Ishikawa (cell line): ENCODE measurements around the gene SERPINA1.

Experiments
- CEBPB ChIP-seq: IDR thresholded peaks from 2 replicates; pipeline ENCODE4 v1.6.1; 2012
- CREB1 ChIP-seq: IDR thresholded peaks from 2 replicates; pipeline ENCODE4 v1.6.1; 2012; ENCODE audit warnings: low read depth
- EGR1 ChIP-seq: IDR thresholded peaks from 2 replicates; pipeline ENCODE4 v1.6.1; 2012
- EP300 ChIP-seq: IDR thresholded peaks from 2 replicates; pipeline ENCODE4 v1.6.1; 2012; ENCODE audit warnings: borderline replicate concordance
- FOXM1 ChIP-seq: IDR thresholded peaks from 2 replicates; pipeline ENCODE4 v1.6.1; 2012; ENCODE audit warnings: low read depth, borderline replicate concordance
- NFIC ChIP-seq: IDR thresholded peaks from 2 replicates; pipeline ENCODE4 v1.6.1; 2012
- RAD21 ChIP-seq: IDR thresholded peaks from 2 replicates; pipeline ENCODE4 v1.6.1; 2012; ENCODE audit warnings: low read depth
- TAF1 ChIP-seq: IDR thresholded peaks from 2 replicates; pipeline ENCODE4 v1.6.1; 2012; ENCODE audit warnings: low read depth, mild to moderate bottlenecking
- TCF12 ChIP-seq: IDR thresholded peaks from 2 replicates; pipeline ENCODE4 v1.6.1; 2012; ENCODE audit warnings: low read depth
- TEAD4 ChIP-seq: IDR thresholded peaks from 2 replicates; pipeline ENCODE4 v1.6.1; 2012
- USF1 ChIP-seq: IDR thresholded peaks from 2 replicates; pipeline ENCODE4 v1.6.1; 2012
- YY1 ChIP-seq: IDR thresholded peaks from 2 replicates; pipeline ENCODE4 v1.6.1; 2012; ENCODE audit warnings: low read depth
- ZBTB7A ChIP-seq: IDR thresholded peaks from 2 replicates; pipeline ENCODE4 v1.6.1; 2012; ENCODE audit warnings: low read depth
- TF ChIP-seq, protein P1 (sequence below): IDR thresholded peaks from 2 replicates; pipeline ENCODE4 v1.6.1; 2012
- TF ChIP-seq, protein P2 (sequence below): IDR thresholded peaks from 2 replicates; pipeline ENCODE4 v1.6.1; 2012; ENCODE audit warnings: low read depth, mild to moderate bottlenecking

Gene SERPINA1

GRCh38 chr14:94378527-94379290 is 9.7 kb downstream of the SERPINA1 start:
- TF ChIP-seq YY1 = no peak

DNA sequence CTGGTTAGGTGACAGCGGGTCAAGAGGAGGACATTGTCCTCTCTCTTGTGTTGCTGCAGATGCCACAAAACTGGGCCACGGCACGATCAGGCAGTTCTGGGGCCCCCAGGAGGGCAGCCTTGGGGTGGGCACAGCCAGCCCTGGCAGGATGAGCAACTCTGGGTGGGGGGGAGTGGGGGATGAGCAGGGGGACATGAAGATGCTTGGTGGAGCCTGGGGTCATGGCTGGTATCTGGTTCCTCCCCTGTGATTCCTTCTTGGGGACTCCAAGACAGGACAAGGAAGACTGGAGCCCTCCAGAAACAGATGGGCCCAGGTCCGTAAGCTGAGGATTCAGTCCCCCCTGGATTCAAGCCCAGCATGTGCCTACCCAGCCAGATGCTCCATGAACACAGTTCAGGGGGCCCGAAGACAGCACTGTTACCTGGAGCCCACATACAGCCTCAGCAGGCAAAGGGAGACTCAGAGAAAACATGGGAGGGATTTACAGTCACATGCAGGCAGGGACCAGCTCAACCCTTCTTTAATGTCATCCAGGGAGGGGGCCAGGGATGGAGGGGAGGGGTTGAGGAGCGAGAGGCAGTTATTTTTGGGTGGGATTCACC is 10.4 kb downstream of the SERPINA1 start:
- TF ChIP-seq TAF1 (no peak), CREB1 (no peak), FOXM1 (no peak), ZBTB7A (no peak), TCF12 (no peak), TEAD4 (no peak), EP300 (no peak)

DNA sequence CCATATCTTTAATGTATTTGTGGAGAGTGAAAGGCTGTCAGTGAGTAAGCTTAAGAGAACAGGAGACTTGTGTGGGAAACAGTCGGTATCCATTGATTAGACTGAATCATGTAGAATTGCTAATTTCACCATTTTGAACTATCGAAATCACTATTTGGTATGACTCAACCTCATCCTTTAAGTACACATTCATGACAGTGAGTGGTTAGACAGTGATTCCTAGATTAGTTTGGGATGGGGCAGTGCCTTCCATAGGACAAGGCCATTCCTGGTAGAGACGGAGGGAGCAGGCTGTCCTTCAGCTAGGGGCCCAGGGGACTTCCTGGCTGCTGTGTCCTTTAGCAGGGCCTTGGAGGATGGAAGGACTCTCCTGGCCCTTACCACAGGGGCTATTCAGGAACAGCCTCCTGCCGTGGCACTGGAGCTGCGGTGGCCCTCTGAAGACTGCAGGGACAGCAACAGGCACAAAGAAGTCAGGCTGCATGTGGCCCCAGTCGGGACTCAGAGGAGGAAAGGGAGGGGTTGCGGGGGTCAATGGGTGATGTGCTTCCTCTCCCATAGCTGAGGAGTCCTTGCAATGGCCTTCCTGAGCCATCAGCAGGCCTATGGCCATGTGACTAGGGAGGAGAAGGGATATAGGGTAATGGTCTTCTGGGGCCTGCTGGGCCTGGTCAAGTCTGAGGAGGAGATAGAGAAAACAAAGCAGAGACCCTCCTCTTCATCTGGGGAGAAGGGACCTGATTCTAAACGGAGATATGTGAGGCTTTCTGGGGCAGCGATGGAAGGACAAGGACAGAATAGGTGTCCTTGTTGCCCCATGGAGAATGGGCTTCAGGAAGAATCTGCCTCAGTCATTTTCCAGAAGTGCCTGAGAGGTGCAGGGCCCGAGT is 11.2 kb downstream of the SERPINA1 start:
- TF ChIP-seq YY1 (no peak), EP300 (no peak), CEBPB (no peak), FOXM1 (no peak), TEAD4 (no peak), USF1 (no peak), TCF12 (no peak), RAD21 (no peak), EGR1 (no peak), ZBTB7A (no peak), NFIC (no peak), CREB1 (no peak), TAF1 (no peak)
- TF ChIP-seq, protein P1, sequence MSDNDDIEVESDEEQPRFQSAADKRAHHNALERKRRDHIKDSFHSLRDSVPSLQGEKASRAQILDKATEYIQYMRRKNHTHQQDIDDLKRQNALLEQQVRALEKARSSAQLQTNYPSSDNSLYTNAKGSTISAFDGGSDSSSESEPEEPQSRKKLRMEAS = no peak
- TF ChIP-seq, protein P2, sequence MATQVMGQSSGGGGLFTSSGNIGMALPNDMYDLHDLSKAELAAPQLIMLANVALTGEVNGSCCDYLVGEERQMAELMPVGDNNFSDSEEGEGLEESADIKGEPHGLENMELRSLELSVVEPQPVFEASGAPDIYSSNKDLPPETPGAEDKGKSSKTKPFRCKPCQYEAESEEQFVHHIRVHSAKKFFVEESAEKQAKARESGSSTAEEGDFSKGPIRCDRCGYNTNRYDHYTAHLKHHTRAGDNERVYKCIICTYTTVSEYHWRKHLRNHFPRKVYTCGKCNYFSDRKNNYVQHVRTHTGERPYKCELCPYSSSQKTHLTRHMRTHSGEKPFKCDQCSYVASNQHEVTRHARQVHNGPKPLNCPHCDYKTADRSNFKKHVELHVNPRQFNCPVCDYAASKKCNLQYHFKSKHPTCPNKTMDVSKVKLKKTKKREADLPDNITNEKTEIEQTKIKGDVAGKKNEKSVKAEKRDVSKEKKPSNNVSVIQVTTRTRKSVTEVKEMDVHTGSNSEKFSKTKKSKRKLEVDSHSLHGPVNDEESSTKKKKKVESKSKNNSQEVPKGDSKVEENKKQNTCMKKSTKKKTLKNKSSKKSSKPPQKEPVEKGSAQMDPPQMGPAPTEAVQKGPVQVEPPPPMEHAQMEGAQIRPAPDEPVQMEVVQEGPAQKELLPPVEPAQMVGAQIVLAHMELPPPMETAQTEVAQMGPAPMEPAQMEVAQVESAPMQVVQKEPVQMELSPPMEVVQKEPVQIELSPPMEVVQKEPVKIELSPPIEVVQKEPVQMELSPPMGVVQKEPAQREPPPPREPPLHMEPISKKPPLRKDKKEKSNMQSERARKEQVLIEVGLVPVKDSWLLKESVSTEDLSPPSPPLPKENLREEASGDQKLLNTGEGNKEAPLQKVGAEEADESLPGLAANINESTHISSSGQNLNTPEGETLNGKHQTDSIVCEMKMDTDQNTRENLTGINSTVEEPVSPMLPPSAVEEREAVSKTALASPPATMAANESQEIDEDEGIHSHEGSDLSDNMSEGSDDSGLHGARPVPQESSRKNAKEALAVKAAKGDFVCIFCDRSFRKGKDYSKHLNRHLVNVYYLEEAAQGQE = no peak

DNA sequence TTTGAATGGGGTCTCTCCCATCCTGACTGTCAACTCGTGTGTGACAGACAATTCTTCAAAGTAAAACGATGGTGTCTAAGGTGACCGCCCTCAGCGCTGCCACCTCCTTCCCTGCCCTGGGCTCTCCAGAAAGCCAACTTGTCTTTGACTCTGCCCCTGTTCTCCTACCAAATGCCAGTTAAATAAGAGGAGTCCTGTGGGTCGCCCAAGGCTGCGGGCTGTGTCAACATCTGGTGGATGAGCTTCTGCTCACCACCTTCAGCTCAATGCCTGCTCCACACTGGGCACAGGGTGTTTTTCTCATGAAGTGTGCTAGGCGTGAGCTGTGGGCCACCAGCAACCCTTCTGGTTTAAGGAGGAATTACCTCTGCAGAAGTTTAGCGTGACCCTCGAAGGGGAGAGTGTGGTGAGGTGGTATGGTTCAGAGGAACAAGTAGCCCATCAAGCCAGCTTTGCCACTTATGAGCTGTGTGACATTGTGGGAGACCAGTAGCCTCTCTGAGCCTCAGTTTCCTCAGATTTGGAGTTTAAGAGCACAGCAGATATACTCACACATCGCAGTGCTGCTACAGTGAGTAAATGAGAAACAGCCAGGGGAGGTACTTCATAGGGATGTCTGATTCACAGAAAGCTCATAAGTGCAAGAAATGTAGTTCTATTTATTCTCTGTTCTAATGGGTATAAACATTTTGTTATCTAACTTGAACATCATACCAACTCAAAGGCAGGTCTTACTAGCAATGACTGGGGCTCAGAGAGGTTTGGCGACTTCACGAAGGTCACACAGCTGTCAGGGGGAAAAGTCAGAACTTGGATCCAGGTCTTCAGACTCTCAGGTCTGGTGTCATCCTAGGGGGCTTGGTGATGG is 12.1 kb downstream of the SERPINA1 start:
- no peak for TF ChIP-seq TEAD4
- no peak for TF ChIP-seq CREB1
- TF ChIP-seq TAF1 = no peak
- no peak for TF ChIP-seq FOXM1
- TF ChIP-seq TCF12 = no peak
- TF ChIP-seq, protein P2 = no peak
- no peak for TF ChIP-seq EGR1
- TF ChIP-seq, protein P1 = no peak
- TF ChIP-seq CEBPB = no peak
- TF ChIP-seq ZBTB7A = no peak
- no peak for TF ChIP-seq USF1
- TF ChIP-seq RAD21 = no peak
- no peak for TF ChIP-seq YY1
- TF ChIP-seq NFIC = no peak
- TF ChIP-seq EP300 = no peak
